SK-N-SH (cell line): Measurements from ENCODE around the gene UCK2. TPM values are rescaled to one million over a fixed set of nuclear protein-coding genes. Genes with fewer than 3 reads are reported as not detected.
A peak's percentile ranks its signal among the peaks of the same experiment; 100 is the strongest.

Source experiments
- CTCF ChIA-PET: fragments of 300-600, 350-600 bp; formaldehyde crosslinking; extraction: SDS; loops from one replicate; lab custom pipeline; 2021; lab: Yijun Ruan, JAX
- POLR2A ChIA-PET: fragments of 350-600 bp; sonication (Branson Sonifier 250); formaldehyde crosslinking; extraction: SDS; loops from one replicate; lab custom pipeline; 2020; ENCODE audit warnings: antibody characterized with exemption, inconsistent platforms; lab: Yijun Ruan, JAX
- DNase-seq: peaks from one replicate; pipeline ENCODE4 v3.0.0; 2012
- H2AFZ ChIP-seq: fragments of 200-600 bp; sonication (generic); 2 replicates; pipeline ENCODE4 v1.8.1; 2016; ENCODE audit warnings: antibody characterized with exemption, mild to moderate bottlenecking, low read depth
- H3F3A ChIP-seq: fragments of 200-600 bp; sonication (generic); replicated peaks from 2 replicates; pipeline ENCODE3; 2016; ENCODE audit warnings: antibody characterized with exemption, mild to moderate bottlenecking; ENCODE audit not compliant: insufficient read depth
- H3K27ac ChIP-seq, 2 experiments: fragments of 200-500 bp in 1 of 2; fragments of 200-600 bp in 1 of 2; sonication (Bioruptor generic) in 1 of 2; sonication (generic), shearing (Covaris generic) in 1 of 2; 2 replicates each; pipeline versions ENCODE4 v1.5.1 to v1.6.1; 2014 to 2016; ENCODE audit warnings: low read depth in 2 of 2, inconsistent platforms in 1 of 2, low read length in 1 of 2, mild to moderate bottlenecking in 1 of 2, mixed read lengths in 1 of 2
- H3K27me3 ChIP-seq: fragments of 200-600 bp; sonication (generic), shearing (Covaris generic); 2 replicates; pipeline ENCODE4 v1.6.1; 2016; ENCODE audit warnings: mixed run types; ENCODE audit not compliant: insufficient read depth
- H3K36me3 ChIP-seq, 2 experiments: fragments of 200-500 bp in 1 of 2; fragments of 200-600 bp in 1 of 2; sonication (Bioruptor generic) in 1 of 2; sonication (generic) in 1 of 2; replicated peaks in 1 of 2; 2 replicates each; pipeline versions ENCODE3 to v1.5.1; 2014 to 2016; ENCODE audit warnings: low read length in 1 of 2, mild to moderate bottlenecking in 1 of 2; ENCODE audit not compliant: insufficient read depth in 2 of 2, control insufficient read depth in 1 of 2
- H3K4me1 ChIP-seq, 2 experiments: fragments of 200-500 bp in 1 of 2; fragments of 200-600 bp in 1 of 2; sonication (Bioruptor generic) in 1 of 2; sonication (generic), shearing (Covaris generic) in 1 of 2; 2 replicates each; pipeline versions ENCODE4 v1.5.1 to v1.6.1; 2014 to 2016; ENCODE audit warnings: low read depth in 1 of 2, low read length in 1 of 2, mixed run types in 1 of 2; ENCODE audit not compliant: insufficient read depth in 2 of 2, control insufficient read depth in 1 of 2
- H3K4me2 ChIP-seq: fragments of 200-600 bp; sonication (generic), shearing (Covaris generic); 2 replicates; pipeline ENCODE4 v1.6.1; 2017; ENCODE audit warnings: mixed run types
- H3K4me3 ChIP-seq, 2 experiments: fragments of 200-500 bp in 1 of 2; fragments of 200-600 bp in 1 of 2; sonication (Bioruptor generic) in 1 of 2; sonication (generic), shearing (Covaris generic) in 1 of 2; 2 replicates each; pipeline versions ENCODE4 v1.5.1 to v1.8.1; 2014 to 2016; ENCODE audit warnings: low read depth in 2 of 2, inconsistent platforms in 1 of 2, low read length in 1 of 2, mild to moderate bottlenecking in 1 of 2, mixed read lengths in 1 of 2, moderate library complexity in 1 of 2
- H3K79me2 ChIP-seq: fragments of 200-600 bp; sonication (generic); 2 replicates; pipeline ENCODE4 v1.8.1; 2017; ENCODE audit warnings: mild to moderate bottlenecking; ENCODE audit not compliant: insufficient read depth
- H3K9ac ChIP-seq: fragments of 200-600 bp; sonication (generic); 2 replicates; pipeline ENCODE4 v1.6.1; 2017; ENCODE audit warnings: mixed run types
- H3K9me2 ChIP-seq: fragments of 200-600 bp; sonication (generic); 2 replicates; pipeline ENCODE4 v1.6.1; 2017; ENCODE audit warnings: mixed run types
- H3K9me3 ChIP-seq: fragments of 200-600 bp; sonication (generic); 2 replicates; pipeline ENCODE4 v1.6.1; 2017; ENCODE audit warnings: mixed run types, mild to moderate bottlenecking, moderate library complexity
- H4K20me1 ChIP-seq: fragments of 200-600 bp; sonication (generic); 2 replicates; pipeline ENCODE4 v1.6.1; 2017; ENCODE audit warnings: mild to moderate bottlenecking, mixed run types; ENCODE audit not compliant: insufficient read depth
- ELF1 ChIP-seq: IDR thresholded peaks from 2 replicates; pipeline ENCODE4 v1.4.0; 2012
- EP300 ChIP-seq, 2 experiments: IDR thresholded peaks; 2 replicates each; pipeline versions ENCODE4 v1.4.0 to v1.6.1; 2012; ENCODE audit warnings: borderline replicate concordance in 1 of 2, low read depth in 1 of 2, low read length in 1 of 2
- FOSL2 ChIP-seq: IDR thresholded peaks from 2 replicates; pipeline ENCODE4 v1.4.0; 2012; ENCODE audit warnings: low read depth, mild to moderate bottlenecking, moderate library complexity, borderline replicate concordance
- GABPA ChIP-seq: IDR thresholded peaks from 2 replicates; pipeline ENCODE4 v1.4.0; 2012; ENCODE audit warnings: low read depth, mild to moderate bottlenecking
- NRF1 ChIP-seq: IDR thresholded peaks from 2 replicates; pipeline ENCODE4 v1.6.1; 2012; ENCODE audit warnings: low read depth, mild to moderate bottlenecking, low read length
- RXRA ChIP-seq: IDR thresholded peaks from 2 replicates; pipeline ENCODE4 v1.4.0; 2012; ENCODE audit warnings: low read depth, mild to moderate bottlenecking, borderline replicate concordance
- TCF12 ChIP-seq: IDR thresholded peaks from 2 replicates; pipeline ENCODE4 v1.4.0; 2012
- WGBS: methylation state at CpG from one replicate; pipeline ENCODE4 v1.1.6; 2017; ENCODE audit warnings: low lambda C conversion rate; 5-methylcytosine and 5-hydroxymethylcytosine counted together
- polyA plus RNA-seq, 3 experiments: library from polyadenylated mRNA; depleted of rRNA; stranded (reverse); fragments of >200 nt; gene quantifications; 2 replicates each; pipeline ENCODE4 v1.2.3, GENCODE V29; 2012
- TF ChIP-seq, protein P1 (sequence below): fragments of 150-350 bp; IDR thresholded peaks from 2 replicates; pipeline ENCODE4 v1.6.1; 2017; ENCODE audit warnings: antibody characterized with exemption, low read length, low read depth, borderline replicate concordance
- TF ChIP-seq, protein P2 (sequence below): IDR thresholded peaks from 2 replicates; pipeline ENCODE4 v1.4.0; 2012; ENCODE audit warnings: low read depth, borderline replicate concordance
- TF ChIP-seq, protein P3 (sequence below): fragments of 200-600 bp; sonication (generic); IDR thresholded peaks from 2 replicates; pipeline ENCODE4 v1.6.1; 2017; ENCODE audit warnings: antibody characterized with exemption, mild to moderate bottlenecking, moderate library complexity

Gene UCK2
- polyA plus RNA-seq, 1 of the 3 experiments (the other 2 are of a cell fraction): 53.7 TPM

DNA sequence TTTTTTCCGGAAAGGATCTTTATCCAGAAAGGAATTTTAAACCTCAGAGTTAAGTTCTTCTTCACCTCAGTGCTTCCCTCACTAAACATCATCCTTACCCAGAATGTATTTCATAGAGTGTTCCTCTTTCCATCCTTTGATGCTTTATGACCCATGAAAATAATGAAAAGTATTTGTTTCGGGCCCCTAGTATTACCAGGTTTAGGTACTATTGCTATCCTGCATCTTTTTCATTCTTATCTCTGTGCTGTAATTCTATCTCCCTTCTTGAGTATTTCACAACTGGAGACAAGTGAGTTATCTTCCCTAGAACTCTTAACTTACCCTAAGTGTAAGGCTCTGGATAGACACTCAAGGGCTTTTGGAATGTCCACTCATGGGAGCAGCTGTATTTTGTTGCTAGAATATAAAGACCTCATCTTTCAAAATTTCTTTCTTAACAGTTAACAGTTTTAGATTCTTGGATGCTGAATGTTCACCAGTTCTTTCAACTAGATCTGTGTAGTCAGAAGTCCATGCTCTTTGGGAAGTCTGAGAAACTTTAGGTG is 26.2 kb downstream of the UCK2 start:
- H3K9me3 ChIP-seq: no peaks in the 10 kb centered on the region
- H3K27me3 ChIP-seq: no peaks in the 10 kb centered on the region
- H3K27ac ChIP-seq: peak overlapping the region; percentile 31 to 53; a peak in 3 of 4 replicates
- H3K4me3 ChIP-seq: 0 out of 4 replicates have a peak overlapping the region, but pooled peaks of 1 of the 2 experiments have one; percentile 14
- no peaks in the 10 kb centered on the region for H3K9me2 ChIP-seq
- WGBS: 98% methylated on average over 2 of the region's 2 CpGs
- H2AFZ ChIP-seq: no peak overlapping the region
- peaks cover 18 to 32% of the 10 kb centered on the region in 2 experiments; a peak in 3 of 4 replicates for H3K4me1 ChIP-seq
- no peak for TF ChIP-seq EP300 (IDR thresholded peaks at IDR 0.05; ENCODE audit: borderline replicate concordance in 1 of 2, low read depth in 1 of 2, low read length in 1 of 2)
- TF ChIP-seq ELF1: no peak
- no peak for TF ChIP-seq GABPA
- TF ChIP-seq, protein P1, sequence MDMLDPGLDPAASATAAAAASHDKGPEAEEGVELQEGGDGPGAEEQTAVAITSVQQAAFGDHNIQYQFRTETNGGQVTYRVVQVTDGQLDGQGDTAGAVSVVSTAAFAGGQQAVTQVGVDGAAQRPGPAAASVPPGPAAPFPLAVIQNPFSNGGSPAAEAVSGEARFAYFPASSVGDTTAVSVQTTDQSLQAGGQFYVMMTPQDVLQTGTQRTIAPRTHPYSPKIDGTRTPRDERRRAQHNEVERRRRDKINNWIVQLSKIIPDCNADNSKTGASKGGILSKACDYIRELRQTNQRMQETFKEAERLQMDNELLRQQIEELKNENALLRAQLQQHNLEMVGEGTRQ: no peak
- no peak for TF ChIP-seq NRF1
- TF ChIP-seq, protein P2, sequence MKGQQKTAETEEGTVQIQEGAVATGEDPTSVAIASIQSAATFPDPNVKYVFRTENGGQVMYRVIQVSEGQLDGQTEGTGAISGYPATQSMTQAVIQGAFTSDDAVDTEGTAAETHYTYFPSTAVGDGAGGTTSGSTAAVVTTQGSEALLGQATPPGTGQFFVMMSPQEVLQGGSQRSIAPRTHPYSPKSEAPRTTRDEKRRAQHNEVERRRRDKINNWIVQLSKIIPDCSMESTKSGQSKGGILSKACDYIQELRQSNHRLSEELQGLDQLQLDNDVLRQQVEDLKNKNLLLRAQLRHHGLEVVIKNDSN: no peak
- TF ChIP-seq, protein P3, sequence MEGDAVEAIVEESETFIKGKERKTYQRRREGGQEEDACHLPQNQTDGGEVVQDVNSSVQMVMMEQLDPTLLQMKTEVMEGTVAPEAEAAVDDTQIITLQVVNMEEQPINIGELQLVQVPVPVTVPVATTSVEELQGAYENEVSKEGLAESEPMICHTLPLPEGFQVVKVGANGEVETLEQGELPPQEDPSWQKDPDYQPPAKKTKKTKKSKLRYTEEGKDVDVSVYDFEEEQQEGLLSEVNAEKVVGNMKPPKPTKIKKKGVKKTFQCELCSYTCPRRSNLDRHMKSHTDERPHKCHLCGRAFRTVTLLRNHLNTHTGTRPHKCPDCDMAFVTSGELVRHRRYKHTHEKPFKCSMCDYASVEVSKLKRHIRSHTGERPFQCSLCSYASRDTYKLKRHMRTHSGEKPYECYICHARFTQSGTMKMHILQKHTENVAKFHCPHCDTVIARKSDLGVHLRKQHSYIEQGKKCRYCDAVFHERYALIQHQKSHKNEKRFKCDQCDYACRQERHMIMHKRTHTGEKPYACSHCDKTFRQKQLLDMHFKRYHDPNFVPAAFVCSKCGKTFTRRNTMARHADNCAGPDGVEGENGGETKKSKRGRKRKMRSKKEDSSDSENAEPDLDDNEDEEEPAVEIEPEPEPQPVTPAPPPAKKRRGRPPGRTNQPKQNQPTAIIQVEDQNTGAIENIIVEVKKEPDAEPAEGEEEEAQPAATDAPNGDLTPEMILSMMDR: no peak
- TF ChIP-seq FOSL2: no peak
- H3K9ac ChIP-seq: peak overlapping the region; percentile 30; the same call in 1 of the 2 replicates
- CTCF ChIA-PET: no interaction called here
- H4K20me1 ChIP-seq: peaks cover 18% of the 10 kb centered on the region
- peaks cover 7% of the 10 kb centered on the region for H3F3A ChIP-seq
- peak overlapping the region; percentile 51 for H3K4me2 ChIP-seq
- peaks cover 87% of the 10 kb centered on the region for H3K79me2 ChIP-seq
- POLR2A ChIA-PET: no interaction called here
- DNase-seq: no peak
- H3K36me3 ChIP-seq: no peaks in the 10 kb centered on the region

DNA sequence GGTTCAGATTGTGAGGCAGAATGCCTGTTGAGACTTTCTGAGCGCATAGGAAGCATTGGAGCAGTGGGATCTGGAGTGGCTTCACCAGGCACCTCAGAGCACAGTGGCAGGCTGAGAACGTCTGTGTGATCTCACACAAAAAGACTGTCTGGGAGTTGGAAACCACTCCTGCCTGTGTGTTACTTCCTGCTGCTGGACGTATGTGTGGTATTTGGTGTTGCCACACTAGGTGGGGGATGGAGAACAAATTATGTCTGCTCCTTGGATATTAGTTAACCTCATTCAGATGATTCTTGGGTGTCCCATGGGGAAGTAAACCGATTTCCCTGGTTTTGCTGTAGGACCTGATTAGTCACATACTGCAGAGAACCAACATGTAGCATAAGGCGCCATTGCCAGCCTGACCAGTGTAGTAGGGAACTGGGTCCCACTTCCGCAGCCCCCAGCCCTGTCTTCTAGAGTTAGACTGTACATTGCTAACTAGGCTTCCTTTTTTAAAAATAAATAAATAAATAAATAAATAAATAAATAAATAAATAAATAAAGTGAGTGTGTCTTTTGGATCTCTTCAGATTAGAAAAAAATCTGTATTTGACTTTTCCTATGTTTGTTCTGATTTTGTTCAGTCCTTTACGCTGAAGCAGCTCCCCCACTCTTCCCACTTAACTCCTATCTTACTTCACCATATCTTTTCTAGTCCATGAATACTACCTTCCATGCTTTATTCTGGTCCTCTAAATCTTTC is 26.9 kb downstream of the UCK2 start:
- Histone ChIP-seq H3K36me3 (no peaks in the 10 kb centered on the region), H3K4me2 (peak overlapping the region; percentile 51), H3F3A (peaks cover 7% of the 10 kb centered on the region)
- 74% methylated on average over 7 of the region's 7 CpGs for WGBS
- TF ChIP-seq TCF12: peak; percentile 29; the same call in 1 of the 2 replicates
- TF ChIP-seq RXRA: no peak
- peak; percentile 36; the same call in 1 of the 2 replicates for TF ChIP-seq ELF1
- TF ChIP-seq, all 33 proteins: peak for 2
- H3K27ac ChIP-seq: peak overlapping the region; percentile 31 to 53; a peak in 3 of 4 replicates
- peaks cover 21% of the 10 kb centered on the region for H4K20me1 ChIP-seq
- no peak overlapping the region for H2AFZ ChIP-seq
- H3K79me2 ChIP-seq: peaks cover 85% of the 10 kb centered on the region
- no peaks in the 10 kb centered on the region for H3K9me3 ChIP-seq
- H3K9ac ChIP-seq: peak overlapping the region; percentile 30; the same call in 1 of the 2 replicates
- H3K9me2 ChIP-seq: no peaks in the 10 kb centered on the region
- ChIA-PET CTCF (interaction anchor here (1.0 kb wide), 1 partner anchor 9 kb away, joined by 3 read pairs; no protein-coding TSS in a partner anchor), POLR2A (no interaction called here)
- DNase-seq: no peak
- H3K4me1 ChIP-seq: peaks cover 18 to 36% of the 10 kb centered on the region in 2 experiments; a peak in 3 of 4 replicates
- H3K4me3 ChIP-seq: 0 out of 4 replicates have a peak overlapping the region, but pooled peaks of 1 of the 2 experiments have one; percentile 14
- H3K27me3 ChIP-seq: no peaks in the 10 kb centered on the region
